HG03135 (cell line): ENCODE data around the gene FHL2.

Experiments used
- ATAC-seq: cut with Tn5 transposase; IDR thresholded peaks from one replicate; pipeline ENCODE4 v1.9.1; 2021; ENCODE audit warnings: mild to moderate bottlenecking, moderate library complexity; ENCODE audit not compliant: unreplicated experiment

The FHL2 gene

GRCh38 chr2:105321875-105322646, 76.8 kb downstream of the FHL2 start:
- no peak for ATAC-seq

GRCh38 chr2:105320651-105321215, 78.1 kb downstream of the FHL2 start:
- no peak for ATAC-seq

GRCh38 chr2:105317937-105318336, 80.9 kb downstream of the FHL2 start:
- no peak for ATAC-seq

- no peak for ATAC-seq
Measured at GRCh38 chr2:105315314-105315713, 83.5 kb downstream of the FHL2 start.

GRCh38 chr2:105313877-105314276, 85.0 kb downstream of the FHL2 start:
- ATAC-seq: no peak
